ENCODE results near the gene TFEB. TPM values are rescaled to one million over a fixed set of nuclear protein-coding genes. Genes with fewer than 3 reads are reported as not detected.

The TFEB gene
- total and polyA plus RNA-seq, 4 donors = 1.1 to 6.2 (median 3.8) TPM

DNA sequence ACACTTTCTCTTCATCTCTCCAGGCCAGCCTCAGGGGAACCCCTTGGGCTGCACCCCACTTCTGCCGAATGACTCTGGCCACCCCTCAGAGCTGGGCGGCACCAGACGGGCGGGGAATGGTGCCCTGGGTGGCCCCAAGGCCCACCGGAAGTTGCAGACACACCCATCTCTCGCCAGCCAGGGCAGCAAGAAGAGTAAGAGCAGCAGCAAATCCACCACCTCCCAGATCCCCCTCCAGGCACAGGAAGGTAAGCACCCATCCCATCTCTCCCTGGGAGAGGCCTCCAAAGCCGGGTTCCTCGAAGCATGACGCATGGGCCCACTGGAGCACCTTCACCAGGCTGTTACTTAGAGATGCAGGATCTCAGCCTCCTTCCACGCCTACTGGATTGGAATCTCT, 85.8 kb downstream of the TFEB start (continued):
- TF ChIP-seq, protein P1, sequence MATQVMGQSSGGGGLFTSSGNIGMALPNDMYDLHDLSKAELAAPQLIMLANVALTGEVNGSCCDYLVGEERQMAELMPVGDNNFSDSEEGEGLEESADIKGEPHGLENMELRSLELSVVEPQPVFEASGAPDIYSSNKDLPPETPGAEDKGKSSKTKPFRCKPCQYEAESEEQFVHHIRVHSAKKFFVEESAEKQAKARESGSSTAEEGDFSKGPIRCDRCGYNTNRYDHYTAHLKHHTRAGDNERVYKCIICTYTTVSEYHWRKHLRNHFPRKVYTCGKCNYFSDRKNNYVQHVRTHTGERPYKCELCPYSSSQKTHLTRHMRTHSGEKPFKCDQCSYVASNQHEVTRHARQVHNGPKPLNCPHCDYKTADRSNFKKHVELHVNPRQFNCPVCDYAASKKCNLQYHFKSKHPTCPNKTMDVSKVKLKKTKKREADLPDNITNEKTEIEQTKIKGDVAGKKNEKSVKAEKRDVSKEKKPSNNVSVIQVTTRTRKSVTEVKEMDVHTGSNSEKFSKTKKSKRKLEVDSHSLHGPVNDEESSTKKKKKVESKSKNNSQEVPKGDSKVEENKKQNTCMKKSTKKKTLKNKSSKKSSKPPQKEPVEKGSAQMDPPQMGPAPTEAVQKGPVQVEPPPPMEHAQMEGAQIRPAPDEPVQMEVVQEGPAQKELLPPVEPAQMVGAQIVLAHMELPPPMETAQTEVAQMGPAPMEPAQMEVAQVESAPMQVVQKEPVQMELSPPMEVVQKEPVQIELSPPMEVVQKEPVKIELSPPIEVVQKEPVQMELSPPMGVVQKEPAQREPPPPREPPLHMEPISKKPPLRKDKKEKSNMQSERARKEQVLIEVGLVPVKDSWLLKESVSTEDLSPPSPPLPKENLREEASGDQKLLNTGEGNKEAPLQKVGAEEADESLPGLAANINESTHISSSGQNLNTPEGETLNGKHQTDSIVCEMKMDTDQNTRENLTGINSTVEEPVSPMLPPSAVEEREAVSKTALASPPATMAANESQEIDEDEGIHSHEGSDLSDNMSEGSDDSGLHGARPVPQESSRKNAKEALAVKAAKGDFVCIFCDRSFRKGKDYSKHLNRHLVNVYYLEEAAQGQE (IDR thresholded peaks at IDR 0.05) = no peak

DNA sequence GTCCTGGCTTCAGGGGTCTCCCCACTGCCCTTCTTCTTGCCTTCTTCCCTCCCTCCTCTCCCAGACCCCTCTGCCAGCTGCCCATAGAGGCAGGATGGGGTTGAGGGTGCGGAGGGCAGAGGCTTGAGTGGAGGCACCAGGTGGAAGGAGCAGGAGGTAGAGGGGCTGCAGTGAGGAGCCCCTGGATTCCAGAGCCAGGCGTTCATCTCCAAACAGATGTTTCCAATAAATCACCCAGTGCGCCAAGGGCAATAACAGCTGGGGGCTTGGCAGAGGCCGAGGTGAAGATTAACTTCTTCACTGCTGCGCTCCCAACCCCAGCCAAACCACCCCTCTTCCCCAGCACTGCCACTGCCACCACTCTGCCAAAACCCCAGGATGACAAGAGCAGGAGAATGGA, 86.5 kb downstream of the TFEB start:
- Histone ChIP-seq H3K27me3 (ENCODE audit: control insufficient read depth in 4 of 4, insufficient read depth in 4 of 4, low read length in 3 of 4) (no peaks in the 10 kb centered on the region), H3K27ac (ENCODE audit: low read depth in 1 of 2, low read length in 2 of 2) (no peak overlapping the region), H3K9ac (ENCODE audit: low read depth in 1 of 2, low read length in 2 of 2) (no peak overlapping the region), H3K9me3 (ENCODE audit: control insufficient read depth in 4 of 4, low read length in 3 of 4) (no peaks in the 10 kb centered on the region), H3K4me1 (ENCODE audit: control insufficient read depth in 4 of 4, insufficient read depth in 4 of 4, low read length in 3 of 4) (no peaks in the 10 kb centered on the region), H3K4me3 (ENCODE audit: low read depth in 1 of 3, low read length in 3 of 3) (no peak overlapping the region), H3K36me3 (ENCODE audit: control insufficient read depth in 4 of 4, insufficient read depth in 3 of 4, low read depth in 1 of 4, low read length in 3 of 4) (no peaks in the 10 kb centered on the region)
- TF ChIP-seq NR2F2 (IDR thresholded peaks at IDR 0.05) (no peak), TAF1 (conservative IDR thresholded peaks at IDR 0.05) (no peak), SP1 (IDR thresholded peaks at IDR 0.05) (no peak), JUND (IDR thresholded peaks at IDR 0.05) (no peak), GABPA (IDR thresholded peaks at IDR 0.05 in 1 of 2, conservative IDR thresholded peaks at IDR 0.05 in 1 of 2) (no peak), HNF4G (IDR thresholded peaks at IDR 0.05) (no peak)
- TF ChIP-seq, protein P2, sequence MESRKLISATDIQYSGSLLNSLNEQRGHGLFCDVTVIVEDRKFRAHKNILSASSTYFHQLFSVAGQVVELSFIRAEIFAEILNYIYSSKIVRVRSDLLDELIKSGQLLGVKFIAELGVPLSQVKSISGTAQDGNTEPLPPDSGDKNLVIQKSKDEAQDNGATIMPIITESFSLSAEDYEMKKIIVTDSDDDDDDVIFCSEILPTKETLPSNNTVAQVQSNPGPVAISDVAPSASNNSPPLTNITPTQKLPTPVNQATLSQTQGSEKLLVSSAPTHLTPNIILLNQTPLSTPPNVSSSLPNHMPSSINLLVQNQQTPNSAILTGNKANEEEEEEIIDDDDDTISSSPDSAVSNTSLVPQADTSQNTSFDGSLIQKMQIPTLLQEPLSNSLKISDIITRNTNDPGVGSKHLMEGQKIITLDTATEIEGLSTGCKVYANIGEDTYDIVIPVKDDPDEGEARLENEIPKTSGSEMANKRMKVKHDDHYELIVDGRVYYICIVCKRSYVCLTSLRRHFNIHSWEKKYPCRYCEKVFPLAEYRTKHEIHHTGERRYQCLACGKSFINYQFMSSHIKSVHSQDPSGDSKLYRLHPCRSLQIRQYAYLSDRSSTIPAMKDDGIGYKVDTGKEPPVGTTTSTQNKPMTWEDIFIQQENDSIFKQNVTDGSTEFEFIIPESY (IDR thresholded peaks at IDR 0.05) = no peak
- no peak for DNase-seq (ENCODE audit: low spot score)
- 83% methylated on average over 5 of the region's 5 CpGs for WGBS

DNA sequence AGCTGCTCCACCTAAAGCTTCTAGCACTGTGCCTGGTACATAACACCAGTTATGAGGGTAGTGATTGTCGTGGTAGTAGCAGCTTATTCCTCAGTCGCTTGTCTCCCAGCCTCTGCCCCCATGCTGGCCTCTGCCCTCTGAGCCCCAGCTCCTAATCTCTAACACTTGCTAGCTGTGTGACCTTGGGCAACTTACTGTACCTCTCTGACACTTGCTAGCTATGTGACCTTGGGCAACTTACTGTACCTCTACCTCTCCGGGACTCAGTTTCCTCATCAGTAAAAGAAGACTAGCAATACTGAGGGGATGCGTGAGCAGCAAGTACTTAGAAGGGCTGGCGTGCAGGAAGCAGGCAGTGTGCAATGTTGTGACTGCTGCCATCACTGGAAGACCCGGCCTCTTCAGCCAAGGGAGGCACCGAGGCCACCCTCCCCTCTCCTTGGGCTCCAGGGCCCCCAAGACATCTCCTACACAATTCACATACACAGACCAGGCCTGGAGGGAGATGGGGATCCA, 87.3 kb downstream of the TFEB start:
- Histone ChIP-seq H3K27ac (ENCODE audit: low read depth in 1 of 2, low read length in 2 of 2) (no peak overlapping the region), H3K36me3 (ENCODE audit: control insufficient read depth in 4 of 4, insufficient read depth in 3 of 4, low read depth in 1 of 4, low read length in 3 of 4) (no peaks in the 10 kb centered on the region), H3K4me1 (ENCODE audit: control insufficient read depth in 4 of 4, insufficient read depth in 4 of 4, low read length in 3 of 4) (no peaks in the 10 kb centered on the region), H3K9me3 (ENCODE audit: control insufficient read depth in 4 of 4, low read length in 3 of 4) (no peaks in the 10 kb centered on the region), H3K27me3 (ENCODE audit: control insufficient read depth in 4 of 4, insufficient read depth in 4 of 4, low read length in 3 of 4) (no peaks in the 10 kb centered on the region), H3K9ac (ENCODE audit: low read depth in 1 of 2, low read length in 2 of 2) (no peak overlapping the region), H3K4me3 (ENCODE audit: low read depth in 1 of 3, low read length in 3 of 3) (no peak overlapping the region)
- no peak for DNase-seq (ENCODE audit: low spot score)
- 81% methylated on average over 7 of the region's 7 CpGs for WGBS
- TF ChIP-seq SP1 (IDR thresholded peaks at IDR 0.05) (no peak), CTCF (IDR thresholded peaks at IDR 0.05; ENCODE audit: low read depth, low read length, missing input control) (no peak), YY1 (IDR thresholded peaks at IDR 0.05) (no peak), GABPA (IDR thresholded peaks at IDR 0.05 in 1 of 2, conservative IDR thresholded peaks at IDR 0.05 in 1 of 2) (no peak), EGR1 (IDR thresholded peaks at IDR 0.05; ENCODE audit: low read depth in 2 of 2) (no peak), MAX (IDR thresholded peaks at IDR 0.05) (no peak), TAF1 (conservative IDR thresholded peaks at IDR 0.05) (no peak), RAD21 (IDR thresholded peaks at IDR 0.05) (no peak), HNF4A (conservative IDR thresholded peaks at IDR 0.05) (no peak), NR2F2 (IDR thresholded peaks at IDR 0.05) (no peak)
- TF ChIP-seq, protein P3, sequence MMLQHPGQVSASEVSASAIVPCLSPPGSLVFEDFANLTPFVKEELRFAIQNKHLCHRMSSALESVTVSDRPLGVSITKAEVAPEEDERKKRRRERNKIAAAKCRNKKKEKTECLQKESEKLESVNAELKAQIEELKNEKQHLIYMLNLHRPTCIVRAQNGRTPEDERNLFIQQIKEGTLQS (IDR thresholded peaks at IDR 0.05) = no peak
- TF ChIP-seq, protein P1 (IDR thresholded peaks at IDR 0.05) = no peak
- TF ChIP-seq, protein P2 (IDR thresholded peaks at IDR 0.05) = no peak

All from liver (tissue), 9 donors.